Panc1 (cell line): ENCODE measurements around the gene SEC31B. TPM values are rescaled to one million over a fixed set of nuclear protein-coding genes. Genes with fewer than 3 reads are reported as not detected.

Experiments
- ATAC-seq: fragments of 200-7000 bp; cut with Tn5 transposase; 2 replicates; pipeline ENCODE4 v1.9.1; 2020; ENCODE audit warnings: mild to moderate bottlenecking, moderate library complexity
- BruUV-seq: library from RNA; stranded (reverse); fragments of 400-500 nt; replicated peaks from 2 replicates; lab custom pipeline; 2021; lab: Mats Ljungman, UMichigan
- CTCF ChIA-PET: fragments of 300-600 bp; sonication (Branson Sonifier 250); formaldehyde crosslinking; loops from one replicate; lab custom pipeline; 2022; ENCODE audit warnings: antibody characterized with exemption; lab: Charles Lee
- POLR2A ChIA-PET: fragments of 300-600 bp; sonication (Branson Sonifier 250); formaldehyde crosslinking; loops from one replicate; lab custom pipeline; 2022; ENCODE audit warnings: antibody characterized with exemption; lab: Charles Lee
- DNase-seq: peaks from one replicate; pipeline ENCODE4 v3.0.0-alpha.2; 2010; ENCODE audit warnings: low read depth, low spot score
- H3K27ac ChIP-seq: 2 replicates; pipeline ENCODE4 v1.5.1; 2011; ENCODE audit warnings: mild to moderate bottlenecking, low read length, inconsistent platforms
- H3K27me3 ChIP-seq: fragments of 200-500 bp; sonication (Bioruptor generic); 2 replicates; pipeline ENCODE4 v1.6.0; 2014; ENCODE audit warnings: low read length, inconsistent platforms; ENCODE audit not compliant: control insufficient read depth, insufficient read depth
- H3K36me3 ChIP-seq: fragments of 200-500 bp; sonication (Bioruptor generic); 2 replicates; pipeline ENCODE4 v1.5.1; 2014; ENCODE audit warnings: inconsistent platforms, mild to moderate bottlenecking, low read length, moderate library complexity; ENCODE audit not compliant: control insufficient read depth, insufficient read depth
- H3K4me1 ChIP-seq: 2 replicates; pipeline ENCODE4 v1.5.1; 2011; ENCODE audit warnings: inconsistent platforms, mild to moderate bottlenecking, low read length, moderate library complexity; ENCODE audit not compliant: control insufficient read depth, insufficient read depth
- H3K4me3 ChIP-seq, 2 experiments: 2 replicates each; pipeline ENCODE4 v1.5.1; 2011 to 2012; ENCODE audit warnings: low read depth in 2 of 2, low read length in 2 of 2, mild to moderate bottlenecking in 2 of 2, inconsistent platforms in 1 of 2, moderate library complexity in 1 of 2
- H3K9me3 ChIP-seq: fragments of 200-500 bp; sonication (Bioruptor generic); 2 replicates; pipeline ENCODE4 v1.5.1; 2014; ENCODE audit warnings: low read depth, mild to moderate bottlenecking, inconsistent platforms, low read length, moderate library complexity; ENCODE audit not compliant: control insufficient read depth, insufficient read depth
- CTCF ChIP-seq: fragments of 450-650 bp; IDR thresholded peaks from 2 replicates; pipeline ENCODE4 v1.5.1; 2017; ENCODE audit warnings: mild to moderate bottlenecking
- POLR2AphosphoS5 ChIP-seq: IDR thresholded peaks from 2 replicates; pipeline ENCODE4 v1.6.1; 2012; ENCODE audit warnings: mild to moderate bottlenecking, low read depth, low read length, moderate library complexity
- REST ChIP-seq, 2 experiments: IDR thresholded peaks; 2 replicates each; pipeline ENCODE4 v1.6.1; 2011 to 2012; ENCODE audit warnings: low read depth in 2 of 2, control low read depth in 1 of 2, low read length in 1 of 2, mild to moderate bottlenecking in 1 of 2, moderate library complexity in 1 of 2; ENCODE audit not compliant: insufficient read depth in 1 of 2
- SIN3A ChIP-seq: IDR thresholded peaks from 2 replicates; pipeline ENCODE4 v1.6.1; 2012; ENCODE audit warnings: low read depth, mild to moderate bottlenecking, low read length, moderate library complexity, borderline replicate concordance; ENCODE audit not compliant: insufficient read depth
- TCF7L2 ChIP-seq: IDR thresholded peaks from 2 replicates; pipeline ENCODE4 v1.6.1; 2011; ENCODE audit warnings: mild to moderate bottlenecking, low read depth, low read length, inconsistent platforms
- in situ Hi-C: cut with HindIII; loops from 2 replicates; pipeline ENCODE4 v1.10.0; 2016; ENCODE audit warnings: low sequenced_read_pairs, low pct_unique_long_range_greater_than_20kb
- intact Hi-C: fragments of 100-400 bp; cut with micrococcal nuclease; formaldehyde crosslinking; loops from one replicate; pipeline ENCODE4 v1.10.0; 2022; ENCODE audit not compliant: unreplicated experiment
- total RNA-seq: library from RNA; stranded (reverse); gene quantifications from one replicate; pipeline ENCODE4 v1.2.1, GENCODE V29; 2021; ENCODE audit not compliant: unreplicated experiment

Gene SEC31B
- total RNA-seq, 1 experiment from 2014 or later, result 17.8 TPM

DNA sequence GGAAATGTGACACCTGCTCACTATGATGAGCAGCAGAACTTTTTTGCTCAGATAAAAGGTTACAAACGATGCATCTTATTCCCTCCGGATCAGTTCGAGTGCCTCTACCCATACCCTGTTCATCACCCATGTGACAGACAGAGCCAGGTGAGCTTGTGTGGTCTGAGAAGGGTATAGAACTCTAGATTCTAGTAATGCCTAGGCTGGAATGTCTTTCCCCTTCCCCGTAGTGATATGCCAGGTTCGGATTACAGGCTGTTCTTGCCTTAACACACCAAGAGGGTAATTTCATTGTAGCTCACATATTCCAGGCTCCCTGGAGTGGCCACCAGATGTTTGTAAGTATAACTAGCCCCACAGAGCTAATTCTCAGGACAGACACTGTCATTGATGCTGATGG lies 25.3 kb upstream of the SEC31B start:
- in situ Hi-C loops, result no loop called here
- DNase-seq (no peak), ATAC-seq (no peak)
- TF ChIP-seq CTCF (no peak), POLR2AphosphoS5 (no peak), SIN3A (no peak), REST (IDR thresholded peaks at IDR 0.05; ENCODE audit: insufficient read depth in 1 of 2, low read depth in 2 of 2, low read length in 1 of 2) (no peak)
- Histone ChIP-seq H3K36me3 (peaks cover 33% of the 10 kb centered on the region), H3K27me3 (no peaks in the 10 kb centered on the region), H3K9me3 (no peaks in the 10 kb centered on the region), H3K4me3 (no peak overlapping the region), H3K27ac (no peak overlapping the region), H3K4me1 (no peaks in the 10 kb centered on the region)
- intact Hi-C loops, result no loop called here
- BruUV-seq, result no TSS peak
- POLR2A ChIA-PET, result no interaction called here
- CTCF ChIA-PET, result no interaction called here

GRCh38 chr10:100537475-100537874 lies 17.8 kb upstream of the SEC31B start:
- DNase-seq (no peak), ATAC-seq (no peak)
- Histone ChIP-seq H3K4me3 (peak overlapping the region in 1 of 2 experiments; percentile 76; a peak in 3 of 4 replicates), H3K27ac (no peak overlapping the region), H3K9me3 (no peaks in the 10 kb centered on the region), H3K27me3 (no peaks in the 10 kb centered on the region), H3K36me3 (peaks cover 25% of the 10 kb centered on the region), H3K4me1 (peaks cover 25% of the 10 kb centered on the region)
- CTCF ChIA-PET, result no interaction called here
- BruUV-seq, result no TSS peak
- intact Hi-C loops (no loop called here), in situ Hi-C loops (no loop called here)
- POLR2A ChIA-PET, result no interaction called here
- TF ChIP-seq SIN3A (no peak), CTCF (no peak), REST (IDR thresholded peaks at IDR 0.05; ENCODE audit: insufficient read depth in 1 of 2, low read depth in 2 of 2, low read length in 1 of 2) (no peak), TCF7L2 (no peak), POLR2AphosphoS5 (no peak)
